H1 (cell line): ENCODE results near the gene AMH. TPM values are rescaled to one million over a fixed set of nuclear protein-coding genes. Genes with fewer than 3 reads are reported as not detected.

Source experiments
- CTCF ChIA-PET: fragments of 300-600 bp; sonication (Branson Sonifier 250); formaldehyde crosslinking; loops from one replicate; lab custom pipeline; 2021; ENCODE audit not compliant: partially characterized antibody; lab: Charles Lee
- POLR2A ChIA-PET: fragments of 300-600 bp; sonication (Branson Sonifier 250); formaldehyde crosslinking; loops from one replicate; lab custom pipeline; 2021; ENCODE audit warnings: inconsistent platforms; ENCODE audit not compliant: partially characterized antibody; lab: Charles Lee
- DNase-seq, 2 experiments: peaks; one replicate each; pipeline versions ENCODE4 v3.0.0 to v3.0.0-alpha.2; 2010 to 2022; ENCODE audit warnings: low spot score in 2 of 2, low read depth in 1 of 2, mixed read lengths in 1 of 2
- FAIRE-seq: peaks from 2 replicates; lab custom pipeline; 2011; peaks lifted over from hg19 to GRCh38; lab: Jason Lieb, UNC
- H2AFZ ChIP-seq: 2 replicates; pipeline ENCODE4 v1.8.1; 2012; ENCODE audit warnings: low read length, inconsistent platforms
- H2AK5ac ChIP-seq: 2 replicates; pipeline ENCODE4 v1.6.1; 2013; ENCODE audit warnings: low read depth, low read length
- H2BK120ac ChIP-seq: replicated peaks from 2 replicates; pipeline ENCODE3; 2013; ENCODE audit warnings: low read depth, low read length, inconsistent platforms
- H2BK12ac ChIP-seq: 2 replicates; pipeline ENCODE4 v1.6.1; 2013; ENCODE audit warnings: low read depth, low read length
- H2BK15ac ChIP-seq: 2 replicates; pipeline ENCODE4 v1.6.1; 2013; ENCODE audit warnings: low read length
- H2BK20ac ChIP-seq: 2 replicates; pipeline ENCODE4 v1.6.1; 2013; ENCODE audit warnings: low read length
- H2BK5ac ChIP-seq: 2 replicates; pipeline ENCODE4 v1.6.1; 2013; ENCODE audit warnings: low read depth, low read length
- H3K14ac ChIP-seq: 2 replicates; pipeline ENCODE4 v1.6.1; 2013; ENCODE audit warnings: inconsistent platforms; ENCODE audit not compliant: insufficient read length
- H3K18ac ChIP-seq: 2 replicates; pipeline ENCODE4 v1.6.1; 2013; ENCODE audit warnings: low read length; ENCODE audit errors: extremely low read depth
- H3K23ac ChIP-seq: 2 replicates; pipeline ENCODE4 v1.6.1; 2013; ENCODE audit warnings: inconsistent platforms; ENCODE audit not compliant: insufficient read length
- H3K23me2 ChIP-seq: 2 replicates; pipeline ENCODE4 v1.6.1; 2013; ENCODE audit warnings: low read depth, low read length
- H3K27ac ChIP-seq: 2 replicates; pipeline ENCODE4 v1.6.1; 2011; ENCODE audit warnings: low read depth, low read length, inconsistent platforms
- H3K27me3 ChIP-seq, 4 experiments: replicated peaks in 1 of 4; 1 replicate in 1 of 4; 2 replicates in 3 of 4; pipeline versions ENCODE4 v1.6.1 to v1.8.1; 2011 to 2013; ENCODE audit warnings: low read length in 3 of 4, mild to moderate bottlenecking in 3 of 4, inconsistent platforms in 2 of 4, mixed read lengths in 2 of 4, moderate library complexity in 1 of 4; ENCODE audit not compliant: control insufficient read depth in 3 of 4, insufficient read depth in 3 of 4; ENCODE audit errors: extremely low read depth in 1 of 4
- H3K36me3 ChIP-seq, 4 experiments: 2 replicates each; pipeline versions ENCODE4 v1.6.1 to v1.8.1; 2011 to 2013; ENCODE audit warnings: mild to moderate bottlenecking in 4 of 4, low read length in 3 of 4, moderate library complexity in 2 of 4, control low read depth in 1 of 4, inconsistent platforms in 1 of 4; ENCODE audit not compliant: insufficient read depth in 4 of 4, control insufficient read depth in 2 of 4
- H3K4ac ChIP-seq: replicated peaks from 2 replicates; pipeline ENCODE3; 2013; ENCODE audit warnings: low read length, low read depth, mixed read lengths, inconsistent platforms; ENCODE audit not compliant: insufficient read length
- H3K4me1 ChIP-seq, 4 experiments: replicated peaks in 1 of 4; 1 replicate in 1 of 4; 2 replicates in 3 of 4; pipeline versions ENCODE4 v1.6.1 to v1.8.1; 2011 to 2013; ENCODE audit warnings: low read length in 3 of 4, inconsistent platforms in 2 of 4, mixed read lengths in 1 of 4; ENCODE audit not compliant: insufficient read depth in 4 of 4, control insufficient read depth in 3 of 4
- H3K4me2 ChIP-seq, 2 experiments: 2 replicates each; pipeline versions ENCODE4 v1.6.1 to v1.8.1; 2011 to 2013; ENCODE audit warnings: low read depth in 2 of 2, low read length in 2 of 2, control low read depth in 1 of 2, inconsistent platforms in 1 of 2, mild to moderate bottlenecking in 1 of 2; ENCODE audit not compliant: insufficient read depth in 1 of 2
- H3K4me3 ChIP-seq, 4 experiments: fragments of 200-600, 300-600 bp in 1 of 4; sonication (generic), shearing (Covaris generic), sonication (Bioruptor Twin) in 1 of 4; 2 replicates each; pipeline versions ENCODE4 v1.5.1 to v1.8.1; 2011 to 2016; ENCODE audit warnings: low read length in 4 of 4, low read depth in 3 of 4, control low read depth in 2 of 4, inconsistent platforms in 2 of 4, mild to moderate bottlenecking in 2 of 4, mixed read lengths in 1 of 4, moderate library complexity in 1 of 4; ENCODE audit not compliant: insufficient read depth in 2 of 4; ENCODE audit errors: extremely low read depth in 1 of 4
- H3K56ac ChIP-seq: replicated peaks from 2 replicates; pipeline ENCODE3; 2013; ENCODE audit warnings: low read depth, mild to moderate bottlenecking, mixed read lengths, low read length, inconsistent platforms; ENCODE audit not compliant: insufficient read length
- H3K79me1 ChIP-seq: 2 replicates; pipeline ENCODE4 v1.6.1; 2013; ENCODE audit warnings: low read depth, low read length, control low read depth
- H3K79me2 ChIP-seq, 2 experiments: 2 replicates each; pipeline versions ENCODE4 v1.6.1 to v1.8.1; 2012 to 2013; ENCODE audit warnings: low read length in 2 of 2, mild to moderate bottlenecking in 2 of 2, inconsistent platforms in 1 of 2; ENCODE audit not compliant: insufficient read depth in 2 of 2, control insufficient read depth in 1 of 2
- H3K9ac ChIP-seq, 4 experiments: replicated peaks in 1 of 4; 1 replicate in 1 of 4; 2 replicates in 3 of 4; pipeline versions ENCODE4 v1.6.1 to v1.8.1; 2011 to 2013; ENCODE audit warnings: low read depth in 3 of 4, low read length in 3 of 4, control low read depth in 2 of 4, mild to moderate bottlenecking in 2 of 4, moderate library complexity in 2 of 4, inconsistent platforms in 1 of 4; ENCODE audit errors: extremely low read depth in 1 of 4
- H3K9me3 ChIP-seq, 2 experiments: 2 replicates each; pipeline versions ENCODE4 v1.6.1 to v1.8.1; 2012 to 2013; ENCODE audit warnings: mild to moderate bottlenecking in 2 of 2, moderate library complexity in 2 of 2, control low read depth in 1 of 2, inconsistent platforms in 1 of 2, low read depth in 1 of 2, low read length in 1 of 2, mixed read lengths in 1 of 2; ENCODE audit not compliant: insufficient read depth in 2 of 2
- H4K20me1 ChIP-seq, 2 experiments: replicated peaks in 1 of 2; 2 replicates each; pipeline versions ENCODE3 to v1.8.1; 2011 to 2013; ENCODE audit warnings: inconsistent platforms in 2 of 2, low read length in 2 of 2, mild to moderate bottlenecking in 1 of 2; ENCODE audit not compliant: insufficient read depth in 2 of 2, control insufficient read depth in 1 of 2
- H4K5ac ChIP-seq: 2 replicates; pipeline ENCODE4 v1.6.1; 2013; ENCODE audit warnings: low read length, low read depth, mixed read lengths, inconsistent platforms; ENCODE audit not compliant: insufficient read length
- H4K8ac ChIP-seq: 2 replicates; pipeline ENCODE4 v1.8.0; 2013; ENCODE audit warnings: mild to moderate bottlenecking, moderate library complexity, low read length, inconsistent platforms; ENCODE audit not compliant: insufficient read depth; ENCODE audit errors: extremely low read depth
- H4K91ac ChIP-seq: replicated peaks from 2 replicates; pipeline ENCODE3; 2013; ENCODE audit warnings: low read length, mixed read lengths, inconsistent platforms; ENCODE audit not compliant: insufficient read length
- BRCA1 ChIP-seq: IDR thresholded peaks from 2 replicates; pipeline ENCODE4 v1.6.1; 2012; ENCODE audit warnings: low read depth, low read length, improper control_type of control experiment
- KDM4A ChIP-seq: IDR thresholded peaks from one replicate; pipeline ENCODE4 v1.7.1; 2012; ENCODE audit warnings: low read depth, mild to moderate bottlenecking, moderate library complexity, low read length, inconsistent platforms; ENCODE audit not compliant: severe bottlenecking
- NRF1 ChIP-seq: IDR thresholded peaks from 2 replicates; pipeline ENCODE4 v1.6.1; 2011; ENCODE audit warnings: mild to moderate bottlenecking, low read depth, low read length, improper control_type of control experiment
- POLR2A ChIP-seq, 2 experiments: IDR thresholded peaks; 1 replicate in 1 of 2; 2 replicates in 1 of 2; pipeline ENCODE4 v1.6.1; 2011; ENCODE audit warnings: low read depth in 2 of 2, low read length in 2 of 2, mild to moderate bottlenecking in 2 of 2; ENCODE audit errors: control extremely low read depth in 1 of 2
- POLR2AphosphoS5 ChIP-seq: IDR thresholded peaks from 2 replicates; pipeline ENCODE4 v1.6.1; 2011; ENCODE audit warnings: low read depth, low read length
- SAP30 ChIP-seq: fragments of 300-600 bp; sonication (generic); IDR thresholded peaks from 2 replicates; pipeline ENCODE4 v1.7.1; 2012; ENCODE audit warnings: low read length, moderate library complexity, mild to moderate bottlenecking, inconsistent platforms; ENCODE audit not compliant: insufficient read depth, insufficient replicate concordance
- WGBS, 2 experiments: shearing (Covaris generic) in 1 of 2; methylation state at CpG; one replicate each; pipeline versions ENCODE4 v1.1.6 to v1.1.7; 2013 to 2015; ENCODE audit warnings: low lambda C conversion rate in 2 of 2, mixed read lengths in 2 of 2, inconsistent platforms in 1 of 2, low coverage in 1 of 2, missing lambda C conversion rate in 1 of 2; ENCODE audit not compliant: insufficient replicate concordance in 2 of 2, insufficient coverage in 1 of 2, insufficient read length in 1 of 2; ENCODE audit errors: extremely low coverage in 1 of 2, missing lambda C conversion rate in 1 of 2; 5-methylcytosine and 5-hydroxymethylcytosine counted together
- polyA plus RNA-seq, 7 experiments: library from polyadenylated mRNA; depleted of rRNA in 3 of 7; stranded (reverse) in 5 of 7; unstranded in 2 of 7; fragments of >200 nt in 5 of 7; fragments of 200-250 nt in 2 of 7; gene quantifications; 1 replicate in 5 of 7; 2 replicates in 1 of 7; 4 replicates in 1 of 7; pipeline versions ENCODE4 v1.2.1 to v1.2.3, GENCODE V29; 2011 to 2013; ENCODE audit warnings: missing spikeins in 2 of 7, mixed read lengths in 2 of 7
- total RNA-seq: library from RNA; stranded (reverse); fragmentation: NEBNext Ultra II Directional; extraction: Animal tissue kit (Norgen Biotek cat#: 25700); gene quantifications from 2 replicates; pipeline ENCODE4 v1.2.1, GENCODE V29; 2021
- TF ChIP-seq, protein P1 (sequence below): IDR thresholded peaks from 2 replicates; pipeline ENCODE4 v1.6.1; 2011; ENCODE audit warnings: low read length, improper control_type of control experiment

AMH gene
- total and polyA plus RNA-seq, 2 of the 8 experiments (the other 6 are each of a cell fraction or from before 2014, with no cell fraction given) = 10.5 to 15.4 TPM

DNA sequence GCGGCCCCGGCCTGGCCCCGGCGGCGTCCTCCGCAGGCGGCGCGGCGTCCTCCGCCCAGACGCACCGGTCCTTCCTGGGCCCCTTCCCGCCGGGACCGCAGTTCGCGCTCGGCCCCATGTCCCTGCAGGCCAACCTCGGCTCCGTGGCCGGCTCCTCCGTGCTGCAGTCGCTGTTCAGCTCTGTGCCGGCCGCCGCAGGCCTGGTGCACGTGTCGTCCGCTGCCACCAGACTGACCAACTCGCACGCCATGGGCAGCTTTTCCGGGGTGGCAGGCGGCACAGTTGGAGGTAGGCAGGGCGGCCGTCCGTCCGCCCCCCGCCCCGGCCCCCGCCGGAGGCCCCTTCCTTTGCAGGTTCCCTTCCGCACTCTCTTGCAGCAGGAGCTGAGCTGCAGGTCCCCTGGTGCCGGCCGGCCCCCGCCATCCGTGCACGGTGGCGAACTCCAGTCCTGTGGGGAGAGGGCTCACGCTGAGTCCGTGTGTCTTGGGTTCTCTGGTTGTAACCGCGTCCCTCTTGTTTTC is 22.2 kb upstream of the AMH start:
- Histone ChIP-seq H3K36me3 (peaks cover 0 to 55% (median 16%) of the 10 kb centered on the region in 4 experiments), H2BK12ac (no peak overlapping the region), H3K27ac (no peak overlapping the region), H2BK20ac (no peak overlapping the region), H3K4ac (no peak overlapping the region), H4K8ac (peak overlapping the region; percentile 68; the same call in 1 of the 2 replicates), H3K79me1 (no peaks in the 10 kb centered on the region), H3K4me2 (no peak overlapping the region), H2BK5ac (no peak overlapping the region), H3K4me3 (no peak overlapping the region), H2AK5ac (no peak overlapping the region), H4K91ac (no peak overlapping the region), H3K9me3 (no peaks in the 10 kb centered on the region), H3K79me2 (no peaks in the 10 kb centered on the region), H3K9ac (no peak overlapping the region), H3K14ac (no peak overlapping the region), H3K56ac (no peak overlapping the region), H3K23me2 (no peaks in the 10 kb centered on the region), H4K5ac (no peak overlapping the region), H3K23ac (no peak overlapping the region), H2BK120ac (no peak overlapping the region), H2BK15ac (no peak overlapping the region), H2AFZ (no peak overlapping the region), H4K20me1 (peaks cover 0 to 14% of the 10 kb centered on the region in 2 experiments), H3K27me3 (no peaks in the 10 kb centered on the region), H3K4me1 (no peaks in the 10 kb centered on the region), H3K18ac (no peak overlapping the region)
- FAIRE-seq (no peak), DNase-seq (no peak)
- POLR2A ChIA-PET = interaction anchor here (0.6 to 6.3 kb wide), 4 partner anchors 9 to 50 kb away, joined by 3 to 61 read pairs (median 26); partner anchors contain the start of genes AMH and PLEKHJ1
- 98% methylated on average over 14 of the region's 53 CpGs; no CpG with 5 or more reads in 1 of the 2 experiments for WGBS, 2 experiments
- TF ChIP-seq NRF1 = no peak
- TF ChIP-seq, protein P1, sequence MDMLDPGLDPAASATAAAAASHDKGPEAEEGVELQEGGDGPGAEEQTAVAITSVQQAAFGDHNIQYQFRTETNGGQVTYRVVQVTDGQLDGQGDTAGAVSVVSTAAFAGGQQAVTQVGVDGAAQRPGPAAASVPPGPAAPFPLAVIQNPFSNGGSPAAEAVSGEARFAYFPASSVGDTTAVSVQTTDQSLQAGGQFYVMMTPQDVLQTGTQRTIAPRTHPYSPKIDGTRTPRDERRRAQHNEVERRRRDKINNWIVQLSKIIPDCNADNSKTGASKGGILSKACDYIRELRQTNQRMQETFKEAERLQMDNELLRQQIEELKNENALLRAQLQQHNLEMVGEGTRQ = no peak
- TF ChIP-seq POLR2AphosphoS5 = no peak
- no peak for TF ChIP-seq BRCA1
- TF ChIP-seq SAP30 = no peak
- TF ChIP-seq POLR2A (IDR thresholded peaks at IDR 0.05; ENCODE audit: control extremely low read depth in 1 of 2, low read depth in 2 of 2, low read length in 2 of 2) = no peak
- no peak for TF ChIP-seq KDM4A
- CTCF ChIA-PET = interaction anchor here (1.4 to 4.4 kb wide), 4 partner anchors 8 to 75 kb away, joined by 3 to 19 read pairs (median 5); no protein-coding TSS in a partner anchor
